HL-60 (cell line): ENCODE results near the gene ANKRD44.

Source experiments
- POLR2AphosphoS5 ChIP-seq: IDR thresholded peaks from 2 replicates; pipeline ENCODE4 v1.6.1; 2012; ENCODE audit warnings: low read depth
- SPI1 ChIP-seq: IDR thresholded peaks from 2 replicates; pipeline ENCODE4 v1.6.1; 2012; ENCODE audit warnings: low read depth, mild to moderate bottlenecking, borderline replicate concordance
- TF ChIP-seq, protein P1 (sequence below): IDR thresholded peaks from one replicate; pipeline ENCODE4 v1.5.1; 2011; ENCODE audit warnings: low read length, control low read depth, inconsistent platforms; ENCODE audit not compliant: insufficient read depth

DNA sequence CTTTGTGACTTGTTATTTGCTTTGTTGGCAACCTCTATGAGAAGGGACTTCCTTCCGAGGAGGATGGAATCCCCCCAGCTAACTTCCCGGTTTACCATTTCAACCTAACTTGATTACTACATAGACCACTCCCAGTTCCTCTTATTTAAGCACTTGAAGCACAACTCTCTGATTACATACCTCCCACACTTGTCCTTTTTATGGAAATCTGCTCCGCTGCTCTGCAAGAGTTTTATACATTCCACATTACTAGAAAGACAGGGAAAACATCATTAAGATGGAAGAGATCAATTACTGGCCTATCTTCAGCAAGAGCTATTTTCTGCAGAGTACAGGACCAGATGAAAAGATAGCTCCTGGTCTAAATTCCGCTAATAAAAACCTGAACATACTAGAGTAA, 224.1 kb downstream of the ANKRD44 start:
- TF ChIP-seq, protein P1, sequence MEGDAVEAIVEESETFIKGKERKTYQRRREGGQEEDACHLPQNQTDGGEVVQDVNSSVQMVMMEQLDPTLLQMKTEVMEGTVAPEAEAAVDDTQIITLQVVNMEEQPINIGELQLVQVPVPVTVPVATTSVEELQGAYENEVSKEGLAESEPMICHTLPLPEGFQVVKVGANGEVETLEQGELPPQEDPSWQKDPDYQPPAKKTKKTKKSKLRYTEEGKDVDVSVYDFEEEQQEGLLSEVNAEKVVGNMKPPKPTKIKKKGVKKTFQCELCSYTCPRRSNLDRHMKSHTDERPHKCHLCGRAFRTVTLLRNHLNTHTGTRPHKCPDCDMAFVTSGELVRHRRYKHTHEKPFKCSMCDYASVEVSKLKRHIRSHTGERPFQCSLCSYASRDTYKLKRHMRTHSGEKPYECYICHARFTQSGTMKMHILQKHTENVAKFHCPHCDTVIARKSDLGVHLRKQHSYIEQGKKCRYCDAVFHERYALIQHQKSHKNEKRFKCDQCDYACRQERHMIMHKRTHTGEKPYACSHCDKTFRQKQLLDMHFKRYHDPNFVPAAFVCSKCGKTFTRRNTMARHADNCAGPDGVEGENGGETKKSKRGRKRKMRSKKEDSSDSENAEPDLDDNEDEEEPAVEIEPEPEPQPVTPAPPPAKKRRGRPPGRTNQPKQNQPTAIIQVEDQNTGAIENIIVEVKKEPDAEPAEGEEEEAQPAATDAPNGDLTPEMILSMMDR, result no peak
- TF ChIP-seq POLR2AphosphoS5, result no peak
- TF ChIP-seq SPI1, result peak; percentile 90
